K562 (cell line): ENCODE measurements around the gene ADNP. TPM values are rescaled to one million over a fixed set of nuclear protein-coding genes. Genes with fewer than 3 reads are reported as not detected.

Experiments used
- BACH1 ChIP-seq: fragments of 200-800 bp; sonication (Bioruptor generic); IDR thresholded peaks from 2 replicates; pipeline ENCODE4 v1.6.1; 2016; ENCODE audit warnings: missing genetic modification characterization, missing compliant biosample characterization
- CAMTA2 ChIP-seq: fragments of 250-450 bp; sonication (Bioruptor Pico); conservative IDR thresholded peaks from 2 replicates; pipeline ENCODE4 v1.5.1; 2022
- CTBP1 ChIP-seq: fragments of 450-650 bp; IDR thresholded peaks from 2 replicates; pipeline ENCODE4 v1.6.1; 2016; ENCODE audit warnings: borderline replicate concordance
- EWSR1 ChIP-seq: fragments of 450-650 bp; IDR thresholded peaks from 2 replicates; pipeline ENCODE4 v1.6.1; 2018; ENCODE audit warnings: borderline replicate concordance, mild to moderate bottlenecking, low read depth, moderate library complexity; ENCODE audit not compliant: partially characterized antibody
- FOSL1 ChIP-seq: fragments of 200-800 bp; sonication (Bioruptor generic); conservative IDR thresholded peaks from 2 replicates; pipeline ENCODE4 v1.6.1; 2016; ENCODE audit warnings: missing genetic modification characterization, missing compliant biosample characterization
- FOXA1 ChIP-seq: fragments of 450-650 bp; IDR thresholded peaks from 2 replicates; pipeline ENCODE4 v1.6.1; 2016; ENCODE audit warnings: mild to moderate bottlenecking, borderline replicate concordance
- HDAC1 ChIP-seq, 2 experiments: fragments of 450-650 bp; IDR thresholded peaks; 2 replicates each; pipeline ENCODE4 v1.6.1; 2016 to 2017; ENCODE audit warnings: inconsistent platforms in 1 of 2, mild to moderate bottlenecking in 1 of 2, moderate library complexity in 1 of 2
- HMBOX1 ChIP-seq: sonication (generic); IDR thresholded peaks from 2 replicates; pipeline ENCODE4 v1.6.1; 2016
- HMG20B ChIP-seq: fragments of 250-450 bp; sonication (Bioruptor Pico); IDR thresholded peaks from 2 replicates; pipeline ENCODE4 v1.5.0; 2021; ENCODE audit warnings: mild to moderate bottlenecking
- HNRNPLL ChIP-seq: fragments of 200-400 bp; formaldehyde crosslinking; IDR thresholded peaks from 2 replicates; pipeline ENCODE4 v1.6.1; 2017; ENCODE audit warnings: low read length, low read depth, mild to moderate bottlenecking; ENCODE audit not compliant: poor library complexity, severe bottlenecking
- KDM1A ChIP-seq, 2 experiments: fragments of 450-650 bp; IDR thresholded peaks; 2 replicates each; pipeline ENCODE4 v1.6.1; 2016; ENCODE audit warnings: mild to moderate bottlenecking in 2 of 2
- KLF16 ChIP-seq: IDR thresholded peaks from 2 replicates; pipeline ENCODE4 v1.6.1; 2016; ENCODE audit warnings: antibody characterized with exemption
- MEIS2 ChIP-seq: fragments of 450-650 bp; IDR thresholded peaks from 2 replicates; pipeline ENCODE4 v1.6.1; 2014; ENCODE audit warnings: mild to moderate bottlenecking; ENCODE audit not compliant: partially characterized antibody
- MIER1 ChIP-seq: fragments of 450-650 bp; IDR thresholded peaks from 2 replicates; pipeline ENCODE4 v1.6.1; 2016; ENCODE audit warnings: antibody characterized with exemption, mild to moderate bottlenecking, low read depth
- MNT ChIP-seq, 2 experiments: fragments of 450-650 bp; conservative IDR thresholded peaks; 2 replicates each; pipeline ENCODE4 v1.6.1; 2017; ENCODE audit warnings: mild to moderate bottlenecking in 2 of 2, moderate library complexity in 2 of 2
- NRF1 ChIP-seq, 2 experiments: fragments of 450-650 bp; IDR thresholded peaks in 1 of 2; conservative IDR thresholded peaks in 1 of 2; 2 replicates each; pipeline ENCODE4 v1.6.1; 2014; ENCODE audit warnings: mild to moderate bottlenecking in 2 of 2
- PKNOX1 ChIP-seq: fragments of 450-650 bp; IDR thresholded peaks from 2 replicates; pipeline ENCODE4 v1.6.1; 2016
- RCOR1 ChIP-seq, 2 experiments: IDR thresholded peaks; 2 replicates each; pipeline ENCODE4 v1.6.1; 2012; ENCODE audit warnings: low read depth in 2 of 2, low read length in 2 of 2, borderline replicate concordance in 1 of 2, improper control_type of control experiment in 1 of 2
- SOX6 ChIP-seq: fragments of 450-650 bp; IDR thresholded peaks from 2 replicates; pipeline ENCODE4 v1.6.1; 2014; ENCODE audit warnings: mild to moderate bottlenecking
- ZNF639 ChIP-seq, 2 experiments: fragments of 200-800 bp in 1 of 2; sonication (Bioruptor generic) in 1 of 2; sonication (generic) in 1 of 2; formaldehyde crosslinking in 1 of 2; IDR thresholded peaks in 1 of 2; conservative IDR thresholded peaks in 1 of 2; 2 replicates each; pipeline versions ENCODE4 v1.5.0 to v1.6.1; 2016 to 2020; ENCODE audit warnings: missing compliant biosample characterization in 1 of 2, missing genetic modification characterization in 1 of 2, missing genetic modification reagents in 1 of 2
- polyA plus RNA-seq, 8 experiments: library from polyadenylated mRNA; depleted of rRNA in 4 of 8; stranded (reverse) in 5 of 8; unstranded in 3 of 8; fragments of >200 nt; fragmentation: Nextera tagmentation in 2 of 8; fragmentation: Illumina TruSeq in 1 of 8; extraction: Ambion mirVana in 2 of 8; extraction: Trizol in 1 of 8; gene quantifications; 2 replicates each; pipeline versions ENCODE4 v1.2.1 to v1.2.3, GENCODE V29; 2011 to 2014; ENCODE audit warnings: inconsistent platforms in 1 of 8, missing spikeins in 1 of 8
- total RNA-seq, 7 experiments: library from RNA; depleted of rRNA in 6 of 7; stranded (reverse); fragments of >200 nt in 6 of 7; fragmentation: Illumina TruSeq in 2 of 7; extraction: Trizol in 2 of 7; gene quantifications; 2 replicates each; pipeline versions ENCODE4 v1.2.1 to v1.2.3, GENCODE V29; 2011 to 2021; ENCODE audit warnings: low replicate concordance in 1 of 7

The ADNP gene
- total and polyA plus RNA-seq, 9 of the 15 experiments (the other 6 are each of a cell fraction or from before 2014, with no cell fraction given), result 17.8 to 59.9 (median 25.3) TPM

GRCh38 chr20:50913690-50914375, 17.4 kb downstream of the ADNP start (continued):
- TF ChIP-seq MNT (conservative IDR thresholded peaks at IDR 0.05) (0 out of 4 replicates have a peak, but pooled peaks of 1 of the 2 experiments have one; percentile 31), MEIS2 (peak; percentile 88), KDM1A (IDR thresholded peaks at IDR 0.05) (peak in 1 of 2 experiments; percentile 46; a peak in 3 of 4 replicates), FOXA1 (no peak), CTBP1 (peak; percentile 55; the same call in 1 of the 2 replicates), RCOR1 (IDR thresholded peaks at IDR 0.05; ENCODE audit: borderline replicate concordance in 1 of 2, low read depth in 2 of 2, low read length in 2 of 2) (peak in 1 of 2 experiments; percentile 69; a peak in 1 of 4 replicates), SOX6 (peak; percentile 69), HMBOX1 (0 out of 2 replicates have a peak, but pooled peaks have one; percentile 23), KLF16 (no peak), HDAC1 (IDR thresholded peaks at IDR 0.05) (0 out of 4 replicates have a peak, but pooled peaks of 1 of the 2 experiments have one; percentile 26), HNRNPLL (no peak), BACH1 (tag) (no peak; the same call in 1 of the 2 replicates), HMG20B (CRISPR knock-in tag) (no peak), PKNOX1 (peak; percentile 96), NRF1 (conservative IDR thresholded peaks at IDR 0.05 in 1 of 2, IDR thresholded peaks at IDR 0.05 in 1 of 2) (peak; percentile 33 to 44; a peak in 3 of 4 replicates), EWSR1 (no peak), ZNF639 (CRISPR knock-in tag; conservative IDR thresholded peaks at IDR 0.05 in 1 of 2, IDR thresholded peaks at IDR 0.05 in 1 of 2) (no peak), CAMTA2 (no peak), MIER1 (no peak), FOSL1 (tag) (peak; percentile 81)
